Measurements from ENCODE around the gene FATE1. TPM values are rescaled to one million over a fixed set of nuclear protein-coding genes. Genes with fewer than 3 reads are reported as not detected.

The FATE1 gene
- total RNA-seq, 2 donors from 2014 or later = not detected

GRCh38 chrX:151746502-151746901 lies 30.7 kb downstream of the FATE1 start:
- Histone ChIP-seq H3K36me3 (ENCODE audit: control insufficient read depth, insufficient read depth, low read length) (no peaks in the 10 kb centered on the region), H3K9ac (ENCODE audit: extremely low read depth, low read length, poor library complexity, severe bottlenecking) (no peak overlapping the region), H3K4me1 (ENCODE audit: control insufficient read depth, insufficient read depth, low read length) (no peaks in the 10 kb centered on the region), H3K27ac (ENCODE audit: low read depth, low read length) (no peak overlapping the region), H3K9me3 (ENCODE audit: control insufficient read depth, low read length) (no peaks in the 10 kb centered on the region), H3K27me3 (ENCODE audit: control insufficient read depth, insufficient read depth, low read length, poor library complexity, severe bottlenecking) (no peaks in the 10 kb centered on the region), H3K4me3 (ENCODE audit: low read length) (no peak overlapping the region)
- TF ChIP-seq, protein P1, sequence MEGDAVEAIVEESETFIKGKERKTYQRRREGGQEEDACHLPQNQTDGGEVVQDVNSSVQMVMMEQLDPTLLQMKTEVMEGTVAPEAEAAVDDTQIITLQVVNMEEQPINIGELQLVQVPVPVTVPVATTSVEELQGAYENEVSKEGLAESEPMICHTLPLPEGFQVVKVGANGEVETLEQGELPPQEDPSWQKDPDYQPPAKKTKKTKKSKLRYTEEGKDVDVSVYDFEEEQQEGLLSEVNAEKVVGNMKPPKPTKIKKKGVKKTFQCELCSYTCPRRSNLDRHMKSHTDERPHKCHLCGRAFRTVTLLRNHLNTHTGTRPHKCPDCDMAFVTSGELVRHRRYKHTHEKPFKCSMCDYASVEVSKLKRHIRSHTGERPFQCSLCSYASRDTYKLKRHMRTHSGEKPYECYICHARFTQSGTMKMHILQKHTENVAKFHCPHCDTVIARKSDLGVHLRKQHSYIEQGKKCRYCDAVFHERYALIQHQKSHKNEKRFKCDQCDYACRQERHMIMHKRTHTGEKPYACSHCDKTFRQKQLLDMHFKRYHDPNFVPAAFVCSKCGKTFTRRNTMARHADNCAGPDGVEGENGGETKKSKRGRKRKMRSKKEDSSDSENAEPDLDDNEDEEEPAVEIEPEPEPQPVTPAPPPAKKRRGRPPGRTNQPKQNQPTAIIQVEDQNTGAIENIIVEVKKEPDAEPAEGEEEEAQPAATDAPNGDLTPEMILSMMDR (conservative IDR thresholded peaks at IDR 0.05) = no peak
- Mint-ChIP-seq H3K27me3 (ENCODE audit: insufficient read depth) (peaks cover under 1% of the 10 kb centered on the region), H3K9me3 (peaks cover 66% of the 10 kb centered on the region), H3K4me3 (no peak overlapping the region), H3K36me3 (ENCODE audit: low read depth) (no peaks in the 10 kb centered on the region), H3K4me1 (peaks cover 2% of the 10 kb centered on the region), H3K27ac (no peak overlapping the region)
- no peak for DNase-seq
- 100% methylated on average over 2 of the region's 2 CpGs; no CpG with 5 or more reads in 1 of the 2 experiments for WGBS, 2 experiments (ENCODE audit: insufficient coverage in 1 of 2, insufficient read length in 1 of 2)

- Histone ChIP-seq H3K4me1 (ENCODE audit: control insufficient read depth, insufficient read depth, low read length) (no peaks in the 10 kb centered on the region), H3K9me3 (ENCODE audit: control insufficient read depth, low read length) (no peaks in the 10 kb centered on the region), H3K4me3 (ENCODE audit: low read length) (no peak overlapping the region), H3K27me3 (ENCODE audit: control insufficient read depth, insufficient read depth, low read length, poor library complexity, severe bottlenecking) (no peaks in the 10 kb centered on the region), H3K9ac (ENCODE audit: extremely low read depth, low read length, poor library complexity, severe bottlenecking) (no peak overlapping the region), H3K27ac (ENCODE audit: low read depth, low read length) (no peak overlapping the region), H3K36me3 (ENCODE audit: control insufficient read depth, insufficient read depth, low read length) (no peaks in the 10 kb centered on the region)
- no peak overlapping the region for H3K4me3 Mint-ChIP-seq
- no peaks in the 10 kb centered on the region for H3K36me3 Mint-ChIP-seq (ENCODE audit: low read depth)
- DNase-seq = no peak
- WGBS, 2 experiments (ENCODE audit: insufficient coverage in 1 of 2, insufficient read length in 1 of 2) = 91% methylated on average over 5 of the region's 5 CpGs; no CpG with 5 or more reads in 1 of the 2 experiments
- H3K9me3 Mint-ChIP-seq = peaks cover 70% of the 10 kb centered on the region
- H3K27ac Mint-ChIP-seq = no peak overlapping the region
- peaks cover 2% of the 10 kb centered on the region for H3K4me1 Mint-ChIP-seq
- peaks cover 6% of the 10 kb centered on the region for H3K27me3 Mint-ChIP-seq (ENCODE audit: insufficient read depth)
- TF ChIP-seq, protein P1 (conservative IDR thresholded peaks at IDR 0.05) = no peak
Measured at GRCh38 chrX:151750511-151750910, 34.7 kb downstream of the FATE1 start.

DNA sequence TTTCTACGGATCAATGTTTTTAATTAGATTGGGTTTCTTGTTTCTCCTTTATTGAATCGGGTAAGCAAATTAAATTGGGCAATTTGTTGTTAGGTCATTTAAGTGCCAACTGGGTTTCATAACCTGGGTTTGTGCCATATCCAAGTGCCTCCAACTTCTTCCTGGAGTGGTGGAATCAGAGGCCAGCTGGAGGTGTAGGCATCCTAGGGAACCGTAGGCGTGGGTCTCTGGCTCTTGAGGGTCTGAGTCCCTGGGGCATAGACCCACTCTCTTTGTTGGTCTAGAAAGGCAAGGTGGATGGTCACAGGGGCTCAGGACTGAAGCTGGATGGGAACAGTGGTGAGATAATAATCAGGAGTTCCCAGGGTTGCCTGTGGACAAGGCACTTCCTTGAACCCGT lies 37.0 kb downstream of the FATE1 start:
- H3K4me3 Mint-ChIP-seq = no peak overlapping the region
- peaks cover 4% of the 10 kb centered on the region for H3K4me1 Mint-ChIP-seq

More for the DNA sequence above, 37.0 kb downstream of the FATE1 start:
- Histone ChIP-seq H3K9me3 (ENCODE audit: control insufficient read depth, low read length) (no peaks in the 10 kb centered on the region), H3K27ac (ENCODE audit: low read depth, low read length) (no peak overlapping the region), H3K4me3 (ENCODE audit: low read length) (no peak overlapping the region), H3K36me3 (ENCODE audit: control insufficient read depth, insufficient read depth, low read length) (no peaks in the 10 kb centered on the region), H3K27me3 (ENCODE audit: control insufficient read depth, insufficient read depth, low read length, poor library complexity, severe bottlenecking) (no peaks in the 10 kb centered on the region), H3K4me1 (ENCODE audit: control insufficient read depth, insufficient read depth, low read length) (no peaks in the 10 kb centered on the region), H3K9ac (ENCODE audit: extremely low read depth, low read length, poor library complexity, severe bottlenecking) (no peak overlapping the region)
- 82% methylated on average over 5 of the region's 5 CpGs; no CpG with 5 or more reads in 1 of the 2 experiments for WGBS, 2 experiments (ENCODE audit: insufficient coverage in 1 of 2, insufficient read length in 1 of 2)
- peaks cover 74% of the 10 kb centered on the region for H3K9me3 Mint-ChIP-seq
- H3K27me3 Mint-ChIP-seq (ENCODE audit: insufficient read depth) = peaks cover 12% of the 10 kb centered on the region
- no peaks in the 10 kb centered on the region for H3K36me3 Mint-ChIP-seq (ENCODE audit: low read depth)
- no peak overlapping the region for H3K27ac Mint-ChIP-seq
- TF ChIP-seq, protein P1 (conservative IDR thresholded peaks at IDR 0.05) = no peak
- no peak for DNase-seq
